ENCODE results near the gene SH3BP4. TPM values are rescaled to one million over a fixed set of nuclear protein-coding genes. Genes with fewer than 3 reads are reported as not detected.

The SH3BP4 gene
- polyA plus RNA-seq, 2 of the 4 experiments (the other 2 are of a cell fraction) = 22.6 to 35.7 TPM

GRCh38 chr2:235024931-235025773 lies 73.3 kb downstream of the SH3BP4 start:
- Histone ChIP-seq H3K27ac (peak overlapping the region; percentile 94 to 96), H3K4me3 (no peak overlapping the region), H3K4me2 (peak overlapping the region; percentile 88), H3K9me3 (no peaks in the 10 kb centered on the region), H3K4me1 (peaks cover 89% of the 10 kb centered on the region)
- ATAC-seq (no peak), FAIRE-seq (no peak), DNase-seq (ENCODE audit: low read depth in 1 of 2, low spot score in 1 of 2) (no peak)
- TF ChIP-seq RAD21 (conservative IDR thresholded peaks at IDR 0.05 in 1 of 2, IDR thresholded peaks at IDR 0.05 in 1 of 2) (no peak), TFCP2L1 (CRISPR knock-in tag; IDR thresholded peaks at IDR 0.05) (no peak), MAX (IDR thresholded peaks at IDR 0.05) (no peak), POLR2A (IDR thresholded peaks at IDR 0.05; ENCODE audit: low read length) (no peak), RFX5 (IDR thresholded peaks at IDR 0.05) (no peak), KDM1A (IDR thresholded peaks at IDR 0.05; ENCODE audit: low read depth) (no peak), ZNF302 (CRISPR knock-in tag; IDR thresholded peaks at IDR 0.05) (no peak), ESRRA (IDR thresholded peaks at IDR 0.05; ENCODE audit: borderline replicate concordance, low read length) (no peak), CBX8 (IDR thresholded peaks at IDR 0.05) (no peak)
- TF ChIP-seq, protein P1, sequence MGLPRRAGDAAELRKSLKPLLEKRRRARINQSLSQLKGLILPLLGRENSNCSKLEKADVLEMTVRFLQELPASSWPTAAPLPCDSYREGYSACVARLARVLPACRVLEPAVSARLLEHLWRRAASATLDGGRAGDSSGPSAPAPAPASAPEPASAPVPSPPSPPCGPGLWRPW (IDR thresholded peaks at IDR 0.05) = no peak
- TF ChIP-seq, protein P2, sequence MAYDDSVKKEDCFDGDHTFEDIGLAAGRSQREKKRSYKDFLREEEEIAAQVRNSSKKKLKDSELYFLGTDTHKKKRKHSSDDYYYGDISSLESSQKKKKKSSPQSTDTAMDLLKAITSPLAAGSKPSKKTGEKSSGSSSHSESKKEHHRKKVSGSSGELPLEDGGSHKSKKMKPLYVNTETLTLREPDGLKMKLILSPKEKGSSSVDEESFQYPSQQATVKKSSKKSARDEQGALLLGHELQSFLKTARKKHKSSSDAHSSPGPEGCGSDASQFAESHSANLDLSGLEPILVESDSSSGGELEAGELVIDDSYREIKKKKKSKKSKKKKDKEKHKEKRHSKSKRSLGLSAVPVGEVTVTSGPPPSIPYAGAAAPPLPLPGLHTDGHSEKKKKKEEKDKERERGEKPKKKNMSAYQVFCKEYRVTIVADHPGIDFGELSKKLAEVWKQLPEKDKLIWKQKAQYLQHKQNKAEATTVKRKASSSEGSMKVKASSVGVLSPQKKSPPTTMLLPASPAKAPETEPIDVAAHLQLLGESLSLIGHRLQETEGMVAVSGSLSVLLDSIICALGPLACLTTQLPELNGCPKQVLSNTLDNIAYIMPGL (CRISPR knock-in tag; IDR thresholded peaks at IDR 0.05; ENCODE audit: borderline replicate concordance) = no peak
- TF ChIP-seq, protein P3, sequence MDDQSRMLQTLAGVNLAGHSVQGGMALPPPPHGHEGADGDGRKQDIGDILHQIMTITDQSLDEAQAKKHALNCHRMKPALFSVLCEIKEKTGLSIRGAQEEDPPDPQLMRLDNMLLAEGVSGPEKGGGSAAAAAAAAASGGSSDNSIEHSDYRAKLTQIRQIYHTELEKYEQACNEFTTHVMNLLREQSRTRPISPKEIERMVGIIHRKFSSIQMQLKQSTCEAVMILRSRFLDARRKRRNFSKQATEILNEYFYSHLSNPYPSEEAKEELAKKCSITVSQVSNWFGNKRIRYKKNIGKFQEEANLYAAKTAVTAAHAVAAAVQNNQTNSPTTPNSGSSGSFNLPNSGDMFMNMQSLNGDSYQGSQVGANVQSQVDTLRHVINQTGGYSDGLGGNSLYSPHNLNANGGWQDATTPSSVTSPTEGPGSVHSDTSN (IDR thresholded peaks at IDR 0.05) = no peak
- WGBS (ENCODE audit: missing lambda C conversion rate) = 84% methylated on average over 20 of the region's 20 CpGs
- ChIA-PET POLR2A (interaction anchor here (1.4 kb wide), 1 partner anchor 44 kb away, joined by 5 read pairs; no protein-coding TSS in a partner anchor), CTCF (interaction anchor here (0.6 to 1.5 kb wide), 8 partner anchors 11 to 474 kb away, joined by 3 to 5 read pairs (median 4); no protein-coding TSS in a partner anchor)

DNA sequence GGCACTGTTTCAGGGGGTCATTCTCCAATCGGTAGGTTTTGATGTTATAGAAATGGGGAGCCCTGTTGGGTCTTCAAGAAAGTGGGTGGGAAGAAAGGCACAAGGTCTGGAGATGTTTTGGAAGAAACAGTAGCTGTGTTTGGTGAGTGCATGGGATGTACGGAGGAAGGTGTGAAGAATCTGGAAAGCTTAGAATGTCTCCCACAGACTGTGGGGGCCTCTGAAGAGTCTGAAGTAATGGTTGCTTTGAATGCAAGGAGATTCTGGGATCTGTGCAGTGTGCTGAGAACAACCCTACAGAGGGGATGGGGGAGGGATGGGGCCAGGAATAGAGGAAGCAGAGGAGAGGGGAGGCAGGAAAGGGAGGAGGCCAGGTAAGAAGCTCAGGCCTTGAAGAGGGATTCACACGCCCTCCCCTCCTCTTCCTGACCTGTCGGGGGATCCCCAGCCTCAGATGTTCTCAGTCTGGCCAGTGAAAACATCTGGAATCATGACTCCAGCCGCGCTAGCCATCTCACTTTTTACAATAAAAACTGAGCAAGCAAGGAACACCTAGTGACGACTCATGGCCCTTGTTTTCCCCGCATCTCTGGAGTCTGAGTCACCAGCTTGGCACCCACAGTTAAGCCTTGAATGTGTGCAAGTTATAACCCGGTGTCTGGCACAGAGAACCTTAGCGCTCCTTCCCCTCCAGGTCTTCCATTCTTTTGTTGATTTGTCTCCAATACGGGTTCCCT lies 74.2 kb downstream of the SH3BP4 start:
- Histone ChIP-seq H3K4me1 (peaks cover 81% of the 10 kb centered on the region), H3K27ac (peak overlapping the region; percentile 94 to 96), H3K9me3 (no peaks in the 10 kb centered on the region), H3K4me3 (peak overlapping the region; percentile 19; the same call in 2 of the 3 replicates), H3K4me2 (peak overlapping the region; percentile 88)
- ATAC-seq (peak; percentile 58 to 81), DNase-seq (ENCODE audit: low read depth in 1 of 2, low spot score in 1 of 2) (peak; percentile 62 to 83), FAIRE-seq (no peak)
- CTCF ChIA-PET = interaction anchor here (0.6 to 1.5 kb wide), 6 partner anchors 31 to 144 kb away, joined by 3 to 5 read pairs (median 4); no protein-coding TSS in a partner anchor
- POLR2A ChIA-PET = interaction anchor here (1.4 kb wide), 1 partner anchor 45 kb away, joined by 5 read pairs; no protein-coding TSS in a partner anchor
- WGBS (ENCODE audit: missing lambda C conversion rate) = 15% methylated on average over 11 of the region's 11 CpGs
- TF ChIP-seq, protein P2 (CRISPR knock-in tag; IDR thresholded peaks at IDR 0.05; ENCODE audit: borderline replicate concordance) = no peak
- no peak for TF ChIP-seq MYC (IDR thresholded peaks at IDR 0.05; ENCODE audit: borderline replicate concordance, low read length)
- peak; percentile 33 to 42; a peak in 1 of 5 replicates for TF ChIP-seq EP300 (IDR thresholded peaks at IDR 0.05)
- TF ChIP-seq ELK1 (IDR thresholded peaks at IDR 0.05; ENCODE audit: low read depth, low read length) = no peak
- 0 out of 3 replicates have a peak, but pooled peaks have one; percentile 19 for TF ChIP-seq SMC3 (IDR thresholded peaks at IDR 0.05)
- TF ChIP-seq RCOR1 (IDR thresholded peaks at IDR 0.05; ENCODE audit: low read depth, low read length) = no peak
- peak in 1 of 2 experiments; percentile 45; a peak in 1 of 5 replicates for TF ChIP-seq JUN (IDR thresholded peaks at IDR 0.05)
- TF ChIP-seq, protein P4, sequence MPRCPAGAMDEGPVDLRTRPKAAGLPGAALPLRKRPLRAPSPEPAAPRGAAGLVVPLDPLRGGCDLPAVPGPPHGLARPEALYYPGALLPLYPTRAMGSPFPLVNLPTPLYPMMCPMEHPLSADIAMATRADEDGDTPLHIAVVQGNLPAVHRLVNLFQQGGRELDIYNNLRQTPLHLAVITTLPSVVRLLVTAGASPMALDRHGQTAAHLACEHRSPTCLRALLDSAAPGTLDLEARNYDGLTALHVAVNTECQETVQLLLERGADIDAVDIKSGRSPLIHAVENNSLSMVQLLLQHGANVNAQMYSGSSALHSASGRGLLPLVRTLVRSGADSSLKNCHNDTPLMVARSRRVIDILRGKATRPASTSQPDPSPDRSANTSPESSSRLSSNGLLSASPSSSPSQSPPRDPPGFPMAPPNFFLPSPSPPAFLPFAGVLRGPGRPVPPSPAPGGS (IDR thresholded peaks at IDR 0.05) = 0 out of 3 replicates have a peak, but pooled peaks have one; percentile 35
- TF ChIP-seq ZSCAN20 (CRISPR knock-in tag; IDR thresholded peaks at IDR 0.05) = no peak
- TF ChIP-seq RAD21 (conservative IDR thresholded peaks at IDR 0.05 in 1 of 2, IDR thresholded peaks at IDR 0.05 in 1 of 2) = peak; percentile 21 to 22; a peak in 2 of 5 replicates
- TF ChIP-seq, protein P5, sequence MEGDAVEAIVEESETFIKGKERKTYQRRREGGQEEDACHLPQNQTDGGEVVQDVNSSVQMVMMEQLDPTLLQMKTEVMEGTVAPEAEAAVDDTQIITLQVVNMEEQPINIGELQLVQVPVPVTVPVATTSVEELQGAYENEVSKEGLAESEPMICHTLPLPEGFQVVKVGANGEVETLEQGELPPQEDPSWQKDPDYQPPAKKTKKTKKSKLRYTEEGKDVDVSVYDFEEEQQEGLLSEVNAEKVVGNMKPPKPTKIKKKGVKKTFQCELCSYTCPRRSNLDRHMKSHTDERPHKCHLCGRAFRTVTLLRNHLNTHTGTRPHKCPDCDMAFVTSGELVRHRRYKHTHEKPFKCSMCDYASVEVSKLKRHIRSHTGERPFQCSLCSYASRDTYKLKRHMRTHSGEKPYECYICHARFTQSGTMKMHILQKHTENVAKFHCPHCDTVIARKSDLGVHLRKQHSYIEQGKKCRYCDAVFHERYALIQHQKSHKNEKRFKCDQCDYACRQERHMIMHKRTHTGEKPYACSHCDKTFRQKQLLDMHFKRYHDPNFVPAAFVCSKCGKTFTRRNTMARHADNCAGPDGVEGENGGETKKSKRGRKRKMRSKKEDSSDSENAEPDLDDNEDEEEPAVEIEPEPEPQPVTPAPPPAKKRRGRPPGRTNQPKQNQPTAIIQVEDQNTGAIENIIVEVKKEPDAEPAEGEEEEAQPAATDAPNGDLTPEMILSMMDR (IDR thresholded peaks at IDR 0.05) = no peak
- TF ChIP-seq CBX2 (IDR thresholded peaks at IDR 0.05; ENCODE audit: borderline replicate concordance, low read depth) = no peak
- peak; percentile 80 for TF ChIP-seq FOSL2 (IDR thresholded peaks at IDR 0.05)
- peak; percentile 78 for TF ChIP-seq FOSL2 (CRISPR knock-in tag; IDR thresholded peaks at IDR 0.05)

Data from A549 (cell line).